HepG2 (cell line): Measurements from ENCODE around the gene NAT14. TPM values are rescaled to one million over a fixed set of nuclear protein-coding genes. Genes with fewer than 3 reads are reported as not detected.

Experiments
- DZIP1 ChIP-seq: sonication (generic); formaldehyde crosslinking; IDR thresholded peaks from 2 replicates; pipeline ENCODE4 v1.5.0; 2020; ENCODE audit warnings: mild to moderate bottlenecking, missing genetic modification reagents
- FOXC1 ChIP-seq: sonication (generic); formaldehyde crosslinking; IDR thresholded peaks from 2 replicates; pipeline ENCODE4 v1.8.0; 2022; ENCODE audit warnings: mild to moderate bottlenecking, missing genetic modification reagents, borderline replicate concordance
- FOXP4 ChIP-seq: sonication (generic); formaldehyde crosslinking; IDR thresholded peaks from 2 replicates; pipeline ENCODE4 v1.4.0; 2020; ENCODE audit warnings: missing genetic modification reagents
- GLMP ChIP-seq: sonication (generic); formaldehyde crosslinking; IDR thresholded peaks from 2 replicates; pipeline ENCODE4 v1.9.0; 2021; ENCODE audit warnings: missing genetic modification reagents, mild to moderate bottlenecking, borderline replicate concordance
- HNRNPK ChIP-seq: fragments of 200-400 bp; formaldehyde crosslinking; IDR thresholded peaks from 2 replicates; pipeline ENCODE4 v1.6.1; 2018; ENCODE audit warnings: low read length, low read depth, moderate library complexity, mild to moderate bottlenecking; ENCODE audit not compliant: poor library complexity, severe bottlenecking
- HOXA3 ChIP-seq: sonication (generic); formaldehyde crosslinking; IDR thresholded peaks from 2 replicates; pipeline ENCODE4 v1.5.0; 2020; ENCODE audit warnings: missing genetic modification reagents
- MAFG ChIP-seq: sonication (generic); formaldehyde crosslinking; IDR thresholded peaks from 2 replicates; pipeline ENCODE4 v1.5.1; 2020; ENCODE audit warnings: mild to moderate bottlenecking, missing genetic modification reagents
- MATR3 ChIP-seq: sonication (generic); formaldehyde crosslinking; IDR thresholded peaks from 2 replicates; pipeline ENCODE4 v1.4.0; 2020; ENCODE audit warnings: missing genetic modification reagents
- MED8 ChIP-seq: sonication (generic); formaldehyde crosslinking; IDR thresholded peaks from 2 replicates; pipeline ENCODE4 v1.8.1; 2023; ENCODE audit warnings: mild to moderate bottlenecking, missing genetic modification reagents; ENCODE audit not compliant: insufficient replicate concordance
- MEIS2 ChIP-seq: sonication (generic); formaldehyde crosslinking; IDR thresholded peaks from 2 replicates; pipeline ENCODE4 v1.9.0; 2021; ENCODE audit warnings: mild to moderate bottlenecking, missing genetic modification reagents
- MIXL1 ChIP-seq: IDR thresholded peaks from 2 replicates; pipeline ENCODE4 v1.6.1; 2016
- NR2C2 ChIP-seq: sonication (generic); formaldehyde crosslinking; IDR thresholded peaks from 2 replicates; pipeline ENCODE4 v1.4.0; 2020; ENCODE audit warnings: missing genetic modification reagents, mild to moderate bottlenecking, moderate library complexity, borderline replicate concordance
- NR3C1 ChIP-seq: sonication (generic); formaldehyde crosslinking; IDR thresholded peaks from 2 replicates; pipeline ENCODE4 v1.4.0; 2020; ENCODE audit warnings: missing genetic modification reagents
- POGZ ChIP-seq: sonication (generic); formaldehyde crosslinking; IDR thresholded peaks from 2 replicates; pipeline ENCODE4 v1.4.0; 2020; ENCODE audit warnings: mild to moderate bottlenecking, missing genetic modification reagents
- REPIN1 ChIP-seq: sonication (generic); formaldehyde crosslinking; IDR thresholded peaks from 2 replicates; pipeline ENCODE4 v1.8.0; 2022; ENCODE audit warnings: missing genetic modification reagents, low read depth, mild to moderate bottlenecking, borderline replicate concordance
- RNF2 ChIP-seq: fragments of 450-650 bp; conservative IDR thresholded peaks from 2 replicates; pipeline ENCODE4 v1.6.1; 2016; ENCODE audit warnings: low read depth
- SP1 ChIP-seq, 2 experiments: fragments of 450-650 bp in 1 of 2; sonication (generic) in 1 of 2; formaldehyde crosslinking in 1 of 2; IDR thresholded peaks; 2 replicates each; pipeline versions ENCODE4 v1.4.0 to v1.6.1; 2016 to 2020; ENCODE audit warnings: missing genetic modification reagents in 1 of 2
- ZKSCAN1 ChIP-seq: fragments of 150-350 bp; IDR thresholded peaks from 2 replicates; pipeline ENCODE4 v1.6.1; 2014; ENCODE audit warnings: low read length
- ZMYM3 ChIP-seq: sonication (generic); formaldehyde crosslinking; IDR thresholded peaks from 2 replicates; pipeline ENCODE4 v1.5.1; 2020; ENCODE audit warnings: mild to moderate bottlenecking, missing genetic modification reagents
- ZNF10 ChIP-seq: sonication (generic); formaldehyde crosslinking; IDR thresholded peaks from 2 replicates; pipeline ENCODE4 v1.4.0; 2020; ENCODE audit warnings: mild to moderate bottlenecking, low read depth, missing genetic modification reagents, borderline replicate concordance
- ZNF382 ChIP-seq: sonication (generic); formaldehyde crosslinking; IDR thresholded peaks from 2 replicates; pipeline ENCODE4 v1.5.0; 2020; ENCODE audit warnings: missing genetic modification reagents, mild to moderate bottlenecking, borderline replicate concordance
- ZNF441 ChIP-seq: sonication (generic); formaldehyde crosslinking; IDR thresholded peaks from 2 replicates; pipeline ENCODE4 v1.7.0; 2021; ENCODE audit warnings: missing genetic modification reagents, borderline replicate concordance
- ZNF605 ChIP-seq: sonication (generic); formaldehyde crosslinking; IDR thresholded peaks from 2 replicates; pipeline ENCODE4 v1.8.0; 2022; ENCODE audit warnings: mild to moderate bottlenecking, missing genetic modification reagents
- ZSCAN12 ChIP-seq: sonication (generic); formaldehyde crosslinking; IDR thresholded peaks from 2 replicates; pipeline ENCODE4 v1.9.0; 2021; ENCODE audit warnings: mild to moderate bottlenecking, missing genetic modification reagents
- polyA plus RNA-seq, 8 experiments: library from polyadenylated mRNA; depleted of rRNA in 3 of 8; stranded (reverse) in 7 of 8; unstranded in 1 of 8; fragments of >200 nt; fragmentation: Illumina TruSeq in 4 of 8; extraction: Trizol in 4 of 8; gene quantifications; 2 replicates each; pipeline versions ENCODE4 v1.2.1 to v1.2.3, GENCODE V29; 2011 to 2016; ENCODE audit warnings: low read depth in 4 of 8, missing spikeins in 1 of 8, mixed read lengths in 1 of 8; ENCODE audit not compliant: insufficient read depth in 1 of 8
- total RNA-seq, 5 experiments: library from RNA; depleted of rRNA; stranded (reverse); fragments of >200 nt; fragmentation: Illumina TruSeq; extraction: Trizol; gene quantifications; 2 replicates each; pipeline ENCODE4 v1.2.3, GENCODE V29; 2016; ENCODE audit warnings: low read depth in 1 of 5
- TF ChIP-seq, protein P1 (sequence below): sonication (generic); formaldehyde crosslinking; IDR thresholded peaks from 2 replicates; pipeline ENCODE4 v1.5.0; 2020; ENCODE audit warnings: missing genetic modification reagents

Gene NAT14
- total and polyA plus RNA-seq, 2 of the 13 experiments (the other 11 are each of a cell fraction or from before 2014, with no cell fraction given): 20.7 to 22.3 TPM

DNA sequence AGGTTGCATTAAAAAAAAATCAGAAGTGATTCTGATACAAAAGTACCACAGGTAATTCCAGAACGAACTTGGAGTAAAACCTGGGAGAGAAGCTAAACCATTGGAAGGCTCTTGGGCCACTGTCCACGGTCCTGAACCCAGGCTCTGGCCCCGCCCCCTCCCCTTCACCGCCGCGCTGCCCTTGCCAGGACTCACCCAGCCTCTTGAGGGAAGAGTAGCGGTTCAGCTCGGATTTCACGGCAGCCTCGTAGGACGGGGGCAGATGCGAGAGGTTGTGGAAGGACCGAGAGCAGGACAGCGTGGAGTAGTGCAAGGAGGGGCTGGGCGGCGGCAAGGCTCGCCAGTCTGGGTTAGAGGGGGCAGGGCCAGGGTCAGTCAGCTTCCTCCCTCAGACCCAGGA lies 47.6 kb upstream of the NAT14 start (continued):
- TF ChIP-seq GLMP (CRISPR knock-in tag) (peak; percentile 77; the same call in 1 of the 2 replicates), SP1 (IDR thresholded peaks at IDR 0.05) (no peak), SP1 (CRISPR knock-in tag; IDR thresholded peaks at IDR 0.05) (peak; percentile 82), ZNF10 (no peak), MATR3 (CRISPR knock-in tag) (no peak), FOXP4 (CRISPR knock-in tag) (no peak), POGZ (no peak), ZSCAN12 (no peak), FOXC1 (CRISPR knock-in tag) (peak; percentile 34; the same call in 1 of the 2 replicates), MED8 (CRISPR knock-in tag) (no peak), HOXA3 (peak; percentile 43; the same call in 1 of the 2 replicates), NR3C1 (CRISPR knock-in tag) (no peak), NR2C2 (CRISPR knock-in tag) (no peak), MIXL1 (CRISPR knock-in tag) (peak; percentile 50; the same call in 1 of the 2 replicates), HNRNPK (no peak), REPIN1 (CRISPR knock-in tag) (0 out of 2 replicates have a peak, but pooled peaks have one; percentile 24), RNF2 (no peak), ZKSCAN1 (no peak), ZNF441 (CRISPR knock-in tag) (peak; percentile 69; the same call in 1 of the 2 replicates), ZNF382 (CRISPR knock-in tag) (no peak), ZNF605 (CRISPR knock-in tag) (peak; percentile 71; the same call in 1 of the 2 replicates), MEIS2 (CRISPR knock-in tag) (peak; percentile 48; the same call in 1 of the 2 replicates), ZMYM3 (CRISPR knock-in tag) (no peak), MAFG (no peak), DZIP1 (CRISPR knock-in tag) (no peak)
- TF ChIP-seq, protein P1, sequence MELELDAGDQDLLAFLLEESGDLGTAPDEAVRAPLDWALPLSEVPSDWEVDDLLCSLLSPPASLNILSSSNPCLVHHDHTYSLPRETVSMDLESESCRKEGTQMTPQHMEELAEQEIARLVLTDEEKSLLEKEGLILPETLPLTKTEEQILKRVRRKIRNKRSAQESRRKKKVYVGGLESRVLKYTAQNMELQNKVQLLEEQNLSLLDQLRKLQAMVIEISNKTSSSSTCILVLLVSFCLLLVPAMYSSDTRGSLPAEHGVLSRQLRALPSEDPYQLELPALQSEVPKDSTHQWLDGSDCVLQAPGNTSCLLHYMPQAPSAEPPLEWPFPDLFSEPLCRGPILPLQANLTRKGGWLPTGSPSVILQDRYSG (CRISPR knock-in tag): 0 out of 2 replicates have a peak, but pooled peaks have one; percentile 47
